Measurements from ENCODE around the gene FCRLB. TPM values are rescaled to one million over a fixed set of nuclear protein-coding genes. Genes with fewer than 3 reads are reported as not detected.

Gene FCRLB
- total and polyA plus RNA-seq, 2 of the 13 experiments (the other 11 are each of a cell fraction or from before 2014, with no cell fraction given) = 0.08 to 0.11 TPM

- Histone ChIP-seq H3K27me3 (ENCODE audit: control insufficient read depth in 1 of 2, insufficient read depth in 2 of 2, low read length in 2 of 2) (no peaks in the 10 kb centered on the region), H3K36me3 (replicated peaks in 1 of 2; ENCODE audit: control insufficient read depth in 1 of 2, insufficient read depth in 2 of 2, low read length in 2 of 2) (no peaks in the 10 kb centered on the region), H3K27ac (ENCODE audit: extremely low read length, insufficient read depth, low read length) (no peak overlapping the region), H3K79me2 (ENCODE audit: insufficient read depth, low read length) (peaks cover 52% of the 10 kb centered on the region), H4K20me1 (ENCODE audit: insufficient read depth, low read length) (no peaks in the 10 kb centered on the region; the same call in 1 of the 2 replicates), H3K9ac (ENCODE audit: insufficient read depth, low read depth, low read length) (no peak overlapping the region), H2AFZ (ENCODE audit: low read length) (no peak overlapping the region), H3K4me2 (ENCODE audit: low read depth, low read length) (no peak overlapping the region), H3K4me3 (replicated peaks in 1 of 3; ENCODE audit: insufficient read depth in 1 of 3, low read depth in 2 of 3, low read length in 3 of 3) (no peak overlapping the region), H3K9me3 (ENCODE audit: low read length) (no peaks in the 10 kb centered on the region), H3K4me1 (ENCODE audit: insufficient read depth, low read length) (peaks cover 12% of the 10 kb centered on the region)
- no peak for ATAC-seq
- DNase-seq (ENCODE audit: low spot score) = no peak
- no peak for FAIRE-seq
- intact Hi-C loops (cut with micrococcal nuclease; ENCODE audit: unreplicated experiment) = no loop called here
- POLR2A ChIA-PET = no interaction called here
- BruUV-seq (replicated peaks) = no TSS peak
- TF ChIP-seq MAFG (CRISPR knock-in tag; IDR thresholded peaks at IDR 0.05) = no peak
- TF ChIP-seq HNRNPLL (IDR thresholded peaks at IDR 0.05; ENCODE audit: low read depth, low read length, poor library complexity, severe bottlenecking) = no peak
- no peak for TF ChIP-seq SALL1 (CRISPR knock-in tag; IDR thresholded peaks at IDR 0.05)
- no peak for TF ChIP-seq ZNF17 (CRISPR knock-in tag; IDR thresholded peaks at IDR 0.05)
- no peak for TF ChIP-seq SP4 (CRISPR knock-in tag; IDR thresholded peaks at IDR 0.05)
- CTCF ChIA-PET (ENCODE audit: low intra/inter-chr PET ratio, low total read pairs) = no interaction called here
- in situ Hi-C loops (cut with HindIII; ENCODE audit: extremely low pct_ligation_motif_present, low pct_unique_long_range_greater_than_20kb) = no loop called here
These were observed 51.1 kb downstream of the FCRLB start for GRCh38 chr1:161772397-161772796.

- no peaks in the 10 kb centered on the region for H3K27me3 ChIP-seq (ENCODE audit: control insufficient read depth in 1 of 2, insufficient read depth in 2 of 2, low read length in 2 of 2)
- no TSS peak for BruUV-seq (replicated peaks)
- no peaks in the 10 kb centered on the region for H3K4me1 ChIP-seq (ENCODE audit: insufficient read depth, low read length)
- FAIRE-seq (no peak), DNase-seq (ENCODE audit: low spot score) (no peak), ATAC-seq (no peak)
- no peak overlapping the region for H3K27ac ChIP-seq (ENCODE audit: extremely low read length, insufficient read depth, low read length)
- CTCF ChIA-PET (ENCODE audit: low intra/inter-chr PET ratio, low total read pairs) = no interaction called here
- H3K4me2 ChIP-seq (ENCODE audit: low read depth, low read length) = no peak overlapping the region
- POLR2A ChIA-PET = no interaction called here
- in situ Hi-C loops (cut with HindIII; ENCODE audit: extremely low pct_ligation_motif_present, low pct_unique_long_range_greater_than_20kb) (no loop called here), intact Hi-C loops (cut with micrococcal nuclease; ENCODE audit: unreplicated experiment) (no loop called here)
- no peaks in the 10 kb centered on the region for H3K36me3 ChIP-seq (replicated peaks in 1 of 2; ENCODE audit: control insufficient read depth in 1 of 2, insufficient read depth in 2 of 2, low read length in 2 of 2)
- H4K20me1 ChIP-seq (ENCODE audit: insufficient read depth, low read length) = no peaks in the 10 kb centered on the region; the same call in 1 of the 2 replicates
- H3K9ac ChIP-seq (ENCODE audit: insufficient read depth, low read depth, low read length) = no peak overlapping the region
- peaks cover 41% of the 10 kb centered on the region for H3K79me2 ChIP-seq (ENCODE audit: insufficient read depth, low read length)
- no peak overlapping the region for H2AFZ ChIP-seq (ENCODE audit: low read length)
- H3K4me3 ChIP-seq (replicated peaks in 1 of 3; ENCODE audit: insufficient read depth in 1 of 3, low read depth in 2 of 3, low read length in 3 of 3) = no peak overlapping the region
- 92% methylated on average over 4 of the region's 4 CpGs for WGBS (ENCODE audit: low lambda C conversion rate)
- no peaks in the 10 kb centered on the region for H3K9me3 ChIP-seq (ENCODE audit: low read length)
- no peak for TF ChIP-seq TRIM24 (CRISPR knock-in tag; IDR thresholded peaks at IDR 0.05)
- no peak for TF ChIP-seq GATA4 (IDR thresholded peaks at IDR 0.05; ENCODE audit: borderline replicate concordance, low read depth)
- no peak for TF ChIP-seq PHF20 (CRISPR knock-in tag; IDR thresholded peaks at IDR 0.05)
- no peak for TF ChIP-seq EED (CRISPR knock-in tag; IDR thresholded peaks at IDR 0.05)
- no peak for TF ChIP-seq ZBTB20 (CRISPR knock-in tag; IDR thresholded peaks at IDR 0.05; ENCODE audit: borderline replicate concordance, low read depth)
- no peak for TF ChIP-seq ZNF496 (CRISPR knock-in tag; IDR thresholded peaks at IDR 0.05; ENCODE audit: insufficient replicate concordance)
- no peak for TF ChIP-seq LRRFIP1 (CRISPR knock-in tag; conservative IDR thresholded peaks at IDR 0.05)
- TF ChIP-seq RBAK (CRISPR knock-in tag; IDR thresholded peaks at IDR 0.05) = no peak
- no peak for TF ChIP-seq POLR2G (IDR thresholded peaks at IDR 0.05; ENCODE audit: low read depth, low read length)
- TF ChIP-seq E2F1 (CRISPR knock-in tag; IDR thresholded peaks at IDR 0.05) = no peak
- TF ChIP-seq DR1 (CRISPR knock-in tag; IDR thresholded peaks at IDR 0.05) = no peak
These were observed 52.4 kb downstream of the FCRLB start for GRCh38 chr1:161773791-161774190.

All from HepG2 (cell line).